HK-2 (cell line): ENCODE data around the gene IL1RAP.
"Not testable (repeated sequence)": the region's sequence is repeated elsewhere in the genome, so short reads cannot be mapped to it uniquely, and the experiment has no call there.

Source experiments
- DNase-seq: peaks from one replicate; pipeline ENCODE4 v3.0.0-alpha.2; 2018; ENCODE audit not compliant: unreplicated experiment

Gene IL1RAP, protein sequence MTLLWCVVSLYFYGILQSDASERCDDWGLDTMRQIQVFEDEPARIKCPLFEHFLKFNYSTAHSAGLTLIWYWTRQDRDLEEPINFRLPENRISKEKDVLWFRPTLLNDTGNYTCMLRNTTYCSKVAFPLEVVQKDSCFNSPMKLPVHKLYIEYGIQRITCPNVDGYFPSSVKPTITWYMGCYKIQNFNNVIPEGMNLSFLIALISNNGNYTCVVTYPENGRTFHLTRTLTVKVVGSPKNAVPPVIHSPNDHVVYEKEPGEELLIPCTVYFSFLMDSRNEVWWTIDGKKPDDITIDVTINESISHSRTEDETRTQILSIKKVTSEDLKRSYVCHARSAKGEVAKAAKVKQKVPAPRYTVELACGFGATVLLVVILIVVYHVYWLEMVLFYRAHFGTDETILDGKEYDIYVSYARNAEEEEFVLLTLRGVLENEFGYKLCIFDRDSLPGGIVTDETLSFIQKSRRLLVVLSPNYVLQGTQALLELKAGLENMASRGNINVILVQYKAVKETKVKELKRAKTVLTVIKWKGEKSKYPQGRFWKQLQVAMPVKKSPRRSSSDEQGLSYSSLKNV

DNA sequence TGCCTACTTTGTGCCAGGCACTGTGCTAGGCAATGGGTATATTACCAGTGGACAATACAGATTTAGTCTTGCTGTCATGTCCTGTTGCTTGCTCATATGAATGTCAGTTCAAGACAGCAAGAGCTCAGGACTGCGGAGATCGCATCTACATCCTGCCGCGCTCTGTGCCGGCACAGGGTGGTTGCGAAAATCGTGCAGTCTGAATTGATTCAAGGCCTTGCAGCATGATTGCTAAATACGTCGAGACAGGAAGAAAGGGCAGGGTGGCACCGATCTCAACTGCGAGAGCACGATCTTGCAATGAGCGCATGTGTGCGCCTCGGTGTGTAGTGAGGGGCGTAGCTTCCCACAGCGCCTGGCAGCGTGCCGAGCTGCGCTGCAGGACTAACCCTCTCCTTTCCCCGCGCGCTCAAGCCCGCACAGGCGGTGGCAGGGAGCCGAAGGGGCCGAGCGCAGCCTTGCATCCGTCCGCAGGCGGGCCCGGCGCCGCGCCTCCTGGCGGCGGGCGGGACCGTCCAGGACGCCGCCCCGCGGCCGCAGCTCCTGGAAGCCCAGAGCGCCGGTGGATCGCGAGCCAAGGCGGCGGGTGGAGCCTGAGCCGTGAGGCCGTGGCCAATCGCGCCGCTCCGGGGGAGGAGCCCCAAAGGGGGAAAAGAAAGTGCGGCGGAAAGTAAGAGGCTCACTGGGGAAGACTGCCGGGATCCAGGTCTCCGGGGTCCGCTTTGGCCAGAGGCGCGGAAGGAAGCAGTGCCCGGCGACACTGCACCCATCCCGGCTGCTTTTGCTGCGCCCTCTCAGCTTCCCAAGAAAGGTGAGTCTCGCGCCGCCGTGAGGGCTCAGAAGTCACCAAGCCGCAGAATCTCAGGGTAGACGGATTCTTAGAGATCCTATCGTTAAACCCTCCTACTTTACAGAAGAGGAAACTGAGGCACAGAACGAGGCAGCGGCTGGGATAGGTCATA is at the start of gene IL1RAP:
Gene IL1RAP (plus strand): TSS at position 677 of the 962 bp plus-strand sequence. CDS start 50,205 bp downstream, outside the sequence.
- DNase-seq: peak; percentile 94

DNA sequence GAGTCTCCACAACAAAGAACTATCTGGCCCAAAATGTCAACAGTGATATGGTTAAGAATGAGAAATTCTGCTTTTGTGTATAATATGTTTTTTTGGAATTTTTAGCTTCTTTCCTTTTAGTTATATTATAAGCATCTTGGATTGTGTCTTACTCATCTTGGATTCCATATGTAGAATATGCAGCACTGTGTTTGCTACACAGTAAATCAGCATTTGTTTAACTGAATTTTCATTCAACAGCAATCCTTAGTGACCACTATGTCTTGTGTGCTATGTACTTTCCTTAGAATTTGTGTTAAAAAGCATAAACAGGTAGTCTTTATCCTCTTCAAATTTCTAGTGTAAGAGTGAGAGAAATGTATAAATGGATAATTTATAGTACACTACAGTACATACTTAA is 46.0 kb upstream of the IL1RAP start:
- no peak for DNase-seq

- DNase-seq: not testable (repeated sequence)
Measured at GRCh38 chr3:190473261-190473660, 40.6 kb upstream of the IL1RAP start.

GRCh38 chr3:190481779-190482178 is 32.1 kb upstream of the IL1RAP start:
- DNase-seq: no peak

GRCh38 chr3:190485830-190486532 is 27.9 kb upstream of the IL1RAP start:
- DNase-seq: no peak

DNA sequence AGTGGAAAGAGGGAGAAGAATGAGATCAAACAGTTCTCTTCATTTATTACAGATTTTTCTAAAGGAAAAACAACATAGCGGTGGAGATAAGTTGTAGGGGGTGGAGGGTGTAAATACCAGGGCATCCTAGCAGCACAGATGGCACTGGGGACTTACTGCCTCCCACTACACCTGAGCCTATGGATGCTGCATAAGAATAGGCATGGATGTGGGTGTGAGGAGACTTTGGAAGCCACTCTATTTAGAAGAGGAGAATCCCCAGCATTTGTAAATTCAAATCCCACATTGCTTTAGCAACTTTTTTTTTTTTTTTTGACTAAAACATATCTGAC is 27.4 kb upstream of the IL1RAP start:
- DNase-seq: no peak

GRCh38 chr3:190486908-190487607 is 26.8 kb upstream of the IL1RAP start:
- no peak for DNase-seq

DNA sequence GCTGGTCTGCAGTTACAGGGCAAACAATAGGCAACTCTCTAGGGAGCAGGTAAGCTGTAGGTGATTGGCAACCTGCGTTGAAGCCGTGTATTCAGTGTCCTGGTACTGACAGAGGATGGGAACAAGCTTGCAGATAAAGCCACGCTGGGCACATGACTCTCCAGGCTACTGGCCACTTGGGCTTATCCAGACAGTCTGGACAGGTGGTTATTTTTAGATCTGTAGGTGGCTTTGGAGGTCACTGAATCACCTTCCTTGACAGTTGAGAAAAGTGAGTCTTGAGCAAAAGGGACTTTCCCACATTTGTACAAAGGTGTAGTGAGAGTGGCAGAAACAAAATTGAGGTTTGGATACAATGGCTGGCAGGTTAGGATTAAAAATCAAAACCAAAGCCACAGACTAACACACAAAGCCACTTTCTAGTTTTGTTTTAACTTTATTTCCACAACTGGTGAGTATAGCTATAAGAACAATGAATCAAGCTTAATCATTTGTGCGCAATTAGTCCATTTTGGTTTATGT is 22.3 kb upstream of the IL1RAP start:
- DNase-seq: peak; percentile 56

GRCh38 chr3:190492129-190492528 is 21.8 kb upstream of the IL1RAP start:
- DNase-seq: no peak

- DNase-seq: no peak
Measured at GRCh38 chr3:190492966-190493365, 20.9 kb upstream of the IL1RAP start.

- no peak for DNase-seq
Measured at GRCh38 chr3:190494907-190495306, 19.0 kb upstream of the IL1RAP start.

DNA sequence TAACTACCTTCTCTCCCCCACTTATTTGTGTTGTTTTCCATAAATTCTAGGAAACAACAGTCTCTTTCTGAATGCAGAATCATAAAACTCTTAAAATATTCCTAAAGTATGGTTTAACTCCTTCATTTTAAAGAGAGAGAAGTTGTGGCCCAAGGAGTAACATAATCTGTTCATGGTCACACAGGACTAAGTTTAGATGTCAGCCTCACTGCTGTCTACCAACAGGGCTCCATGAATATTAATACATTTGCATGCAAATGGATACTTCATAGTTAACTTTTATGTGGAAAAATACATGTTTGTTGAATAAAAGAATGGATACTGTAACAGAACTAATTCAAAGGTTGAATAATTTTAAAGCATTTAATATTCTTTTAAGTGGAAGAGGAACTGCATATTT is 18.5 kb upstream of the IL1RAP start:
- no peak for DNase-seq

DNA sequence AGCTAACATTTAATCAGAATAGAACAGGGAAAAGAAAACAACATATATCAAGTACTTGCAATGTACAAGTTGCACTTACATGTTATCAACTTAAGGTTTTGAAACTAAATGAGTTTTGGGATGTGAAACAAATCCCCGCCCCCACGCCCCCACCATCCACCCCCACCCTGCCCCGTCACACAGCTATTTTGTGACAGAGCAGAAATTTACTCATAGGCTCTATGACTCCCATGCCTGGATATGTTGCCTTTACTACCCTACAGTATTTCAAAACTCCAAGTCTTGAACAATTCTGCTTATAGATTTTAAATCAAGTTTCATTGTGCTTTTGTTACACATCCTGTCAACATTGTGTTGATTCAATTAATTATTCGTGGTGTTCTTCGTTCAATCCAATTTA is 18.1 kb upstream of the IL1RAP start:
- no peak for DNase-seq

DNA sequence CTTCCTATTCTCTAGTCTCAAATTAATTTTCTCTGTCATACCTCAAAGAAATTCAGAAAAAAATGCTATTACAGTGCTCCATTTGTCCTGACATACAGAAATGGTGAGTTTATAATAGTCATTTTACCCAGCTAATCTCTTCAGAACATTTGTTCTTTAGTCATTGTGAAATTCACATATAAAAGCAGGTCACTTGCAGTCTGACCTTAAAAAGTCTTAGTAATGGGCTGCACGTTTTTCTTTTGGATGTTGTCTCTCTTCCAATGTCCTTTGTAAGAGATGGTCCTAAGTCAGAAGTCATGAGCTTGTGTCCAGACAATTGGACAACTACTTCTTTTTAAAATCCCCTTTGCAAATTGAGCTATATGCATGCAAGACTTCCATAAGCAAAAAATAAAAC is 17.0 kb upstream of the IL1RAP start:
- no peak for DNase-seq

GRCh38 chr3:190497811-190498210 is 16.1 kb upstream of the IL1RAP start:
- DNase-seq: no peak

DNA sequence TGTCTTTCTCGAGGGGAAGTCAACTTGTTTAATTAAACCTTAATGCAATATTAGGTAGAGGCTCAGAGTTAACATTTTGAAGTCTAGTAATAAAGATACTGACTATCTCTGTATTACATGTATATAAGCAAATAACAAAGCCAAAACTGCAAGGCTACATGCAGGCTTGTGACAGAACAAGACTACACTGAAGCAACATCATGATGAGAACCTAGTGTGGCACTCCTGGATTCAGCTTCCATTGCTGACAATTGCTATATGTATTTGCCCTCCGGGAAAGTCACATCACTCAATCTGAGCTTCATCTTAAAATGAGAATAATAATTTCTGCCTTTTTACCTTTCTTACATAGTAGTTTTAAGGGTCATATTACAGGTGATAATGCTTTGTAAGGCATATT is 15.6 kb upstream of the IL1RAP start:
- no peak for DNase-seq

DNA sequence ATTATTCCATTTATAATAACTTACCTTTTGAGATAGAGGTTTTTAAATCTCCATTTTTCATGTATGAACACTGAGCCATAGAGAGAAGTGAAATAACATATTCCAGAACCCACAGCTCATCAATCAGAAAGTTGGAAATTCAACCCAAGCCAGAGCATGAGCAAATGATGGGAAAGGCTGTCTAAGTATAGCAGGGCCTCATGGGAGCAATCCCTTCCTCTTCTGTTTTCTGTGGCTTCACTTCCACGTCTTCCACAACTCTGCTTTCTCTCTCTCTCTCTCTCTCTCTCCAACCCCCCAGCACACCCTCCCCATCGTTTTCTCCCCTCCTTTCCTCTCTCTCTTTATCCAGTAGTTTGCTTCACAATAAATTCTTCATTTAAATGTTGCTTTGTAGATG is 14.8 kb upstream of the IL1RAP start:
- no peak for DNase-seq

- no peak for DNase-seq
Measured at GRCh38 chr3:190502946-190503345, 10.9 kb upstream of the IL1RAP start.

GRCh38 chr3:190504354-190505125 is 9.3 kb upstream of the IL1RAP start:
- DNase-seq: no peak

- no peak for DNase-seq
Measured at GRCh38 chr3:190505381-190506003, 8.4 kb upstream of the IL1RAP start.
